ENCODE measurements around the gene MLYCD. TPM values are rescaled to one million over a fixed set of nuclear protein-coding genes. Genes with fewer than 3 reads are reported as not detected.

MLYCD gene
- total RNA-seq, result 3.6 and 4.9 TPM in 2 replicates

DNA sequence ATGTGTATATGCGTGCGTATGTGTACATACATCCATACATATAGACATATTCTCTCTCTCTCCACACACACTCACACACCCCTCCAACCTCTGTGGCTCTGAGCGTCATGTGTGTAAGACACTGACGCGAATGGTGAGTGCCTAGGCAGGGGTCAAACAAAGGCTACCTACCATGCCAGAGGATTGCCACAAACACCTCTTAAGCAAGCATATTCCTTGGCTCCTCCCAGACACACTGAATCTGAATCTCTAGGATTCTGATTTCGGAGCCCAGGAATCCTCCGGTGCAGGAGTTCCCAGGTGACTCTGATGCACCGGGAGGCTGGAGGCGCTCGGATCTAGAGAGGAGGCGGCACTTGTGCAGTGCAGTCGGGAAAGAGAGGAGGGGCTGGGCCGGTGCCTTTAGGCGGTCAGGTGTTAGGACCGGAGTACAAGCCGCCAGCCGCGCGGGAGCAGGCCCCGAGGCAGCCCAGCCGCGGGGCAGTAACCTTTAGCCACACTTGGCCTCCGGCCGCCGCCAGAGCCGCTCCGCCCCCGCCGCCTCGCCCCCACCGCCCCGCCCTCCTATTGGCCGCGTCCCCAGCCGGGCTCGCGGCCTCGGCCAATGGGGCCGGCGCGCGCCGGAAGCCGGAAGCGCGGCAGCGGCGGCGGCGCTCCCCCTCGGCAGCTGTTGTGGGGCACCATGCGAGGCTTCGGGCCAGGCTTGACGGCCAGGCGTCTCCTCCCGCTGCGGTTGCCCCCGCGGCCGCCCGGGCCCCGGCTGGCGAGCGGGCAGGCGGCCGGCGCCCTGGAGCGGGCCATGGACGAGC is at the start of gene MLYCD:
Gene MLYCD (plus strand): TSS at position 653 of the 809 bp plus-strand sequence. CDS start 30 bp downstream, at position 683.

DNA sequence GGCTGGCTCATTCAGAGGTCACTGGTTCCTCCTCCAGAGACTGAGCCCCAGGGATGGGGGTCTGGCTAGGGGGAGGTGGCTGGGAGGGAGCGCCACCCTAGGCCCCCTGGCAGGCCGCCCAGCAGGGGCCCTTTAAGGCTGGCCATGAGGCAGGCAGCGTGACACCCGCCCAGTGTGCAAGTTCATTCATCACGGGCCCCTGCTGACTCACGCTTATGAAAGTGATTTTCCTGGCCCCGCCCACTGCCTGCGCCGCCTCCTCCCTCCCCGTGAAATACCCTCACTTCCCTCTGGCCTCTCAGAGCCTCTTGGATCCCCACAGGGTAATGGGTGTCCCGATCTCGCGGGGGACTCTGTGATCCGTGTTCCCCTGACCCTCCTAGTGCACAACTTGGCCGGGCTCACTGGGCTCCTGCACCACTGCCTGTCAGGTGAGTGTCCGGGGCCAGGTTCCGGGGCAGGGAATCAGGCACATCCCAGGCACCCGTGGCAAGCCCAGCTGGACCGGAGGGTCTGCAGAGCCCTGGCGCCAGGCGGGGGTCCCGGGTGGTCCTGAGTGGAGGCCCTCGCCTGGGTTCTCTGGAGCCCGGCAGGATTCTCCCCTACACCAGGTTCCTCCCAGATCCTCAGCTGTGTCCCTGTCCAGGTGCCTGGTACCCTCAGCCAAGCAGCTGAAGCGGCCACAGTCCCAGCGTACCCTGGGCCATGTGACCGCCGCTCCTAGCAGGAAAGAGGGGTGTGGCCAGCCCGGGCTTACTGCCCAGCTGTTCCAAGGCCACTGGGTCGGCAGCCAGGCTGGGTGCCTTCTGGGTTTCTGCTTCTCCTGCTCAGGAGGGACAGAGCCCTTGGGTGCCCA is 54.3 kb downstream of the MLYCD start, which contains the start of gene OSGIN1:
Gene OSGIN1 (plus strand): TSS at position 301 of the 856 bp plus-strand sequence. CDS start 4,432 bp downstream, outside the sequence.

DNA sequence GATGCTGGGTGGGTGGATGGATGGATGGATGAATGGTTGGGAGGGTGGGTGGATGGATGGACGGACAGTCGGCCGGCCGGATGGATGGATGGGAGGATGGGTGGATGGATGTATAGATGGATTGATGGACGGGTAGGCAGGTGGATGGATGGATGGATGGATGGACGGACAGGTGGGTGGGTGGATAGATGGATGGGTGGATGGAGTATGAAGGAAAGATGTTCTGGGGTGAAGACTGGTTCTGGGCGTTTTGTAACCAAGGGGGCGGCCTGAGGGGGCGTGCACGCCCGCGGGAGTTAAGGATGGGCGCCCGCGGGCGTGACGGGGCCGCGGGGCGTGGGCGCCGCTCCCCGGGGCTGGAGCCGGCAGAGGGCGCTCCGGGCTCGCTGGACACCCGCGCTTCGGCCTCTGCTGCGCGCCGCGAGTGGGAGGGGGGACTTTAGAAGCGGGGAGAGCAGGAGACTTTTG is 69.0 kb downstream of the MLYCD start, which contains the start of gene NECAB2:
Gene NECAB2 (plus strand): TSS at position 407 of the 468 bp plus-strand sequence. CDS start 405 bp downstream, outside the sequence.

Other genes starting within 250 kb of the MLYCD start
- gene HSBP1, start 91.1 kb upstream of the MLYCD start, total RNA-seq, result 14.9 and 23.0 TPM in 2 replicates
- 2.8 and 3.9 TPM in 2 replicates for gene OSGIN1, start 54.1 kb downstream of the MLYCD start, total RNA-seq
- gene NECAB2, start 69.1 kb downstream of the MLYCD start, total RNA-seq, result under 0.01 and 0.12 TPM in 2 replicates
- not detected in 2 replicates for gene SLC38A8, start 143.7 kb downstream of the MLYCD start, total RNA-seq
- gene MBTPS1, start 217.8 kb downstream of the MLYCD start, total RNA-seq, result 127 and 153 TPM in 2 replicates
- gene HSDL1, start 246.1 kb downstream of the MLYCD start, total RNA-seq, result 13.6 and 16.7 TPM in 2 replicates
- 0.49 TPM in 1 of 2 replicates, not detected in the other for gene DNAAF1, start 246.2 kb downstream of the MLYCD start, total RNA-seq

All from hair follicle dermal papilla cell (primary cell).